Right lobe of liver (tissue), 6 donors: ENCODE measurements around the gene TGFBR1. TPM values are rescaled to one million over a fixed set of nuclear protein-coding genes. Genes with fewer than 3 reads are reported as not detected.

Source experiments
- ATAC-seq, 4 donors: fragments of 200-7000 bp; cut with Tn5 transposase; one replicate each; pipeline ENCODE4 v1.9.1; 2020; ENCODE audit warnings: mild to moderate bottlenecking in 4 of 4, moderate library complexity in 4 of 4
- DNase-seq, 3 donors: peaks; one replicate each; pipeline ENCODE4 v3.0.0-alpha.2; 2020
- H3K27ac ChIP-seq, 3 donors: fragments of 200-600 bp; one replicate each; pipeline ENCODE4 v1.8.0; 2022
- H3K27me3 ChIP-seq, 2 donors: fragments of 200-600 bp; one replicate each; pipeline ENCODE4 v1.8.0; 2022
- H3K36me3 ChIP-seq, 4 donors: fragments of 200-600 bp; sonication (generic) in 1 of 4; one replicate each; pipeline versions ENCODE4 v1.5.1 to v1.8.0; 2017 to 2022; ENCODE audit warnings: control low read depth in 1 of 4
- H3K4me1 ChIP-seq, 4 donors: fragments of 200-600 bp; sonication (generic) in 1 of 4; one replicate each; pipeline versions ENCODE4 v1.5.1 to v1.8.0; 2017 to 2022; ENCODE audit warnings: control low read depth in 1 of 4
- H3K4me3 ChIP-seq, 3 donors: fragments of 200-600 bp; one replicate each; pipeline ENCODE4 v1.8.0; 2022
- H3K9me3 ChIP-seq, 4 donors: fragments of 200-600 bp; sonication (generic) in 1 of 4; one replicate each; pipeline versions ENCODE4 v1.5.1 to v1.8.0; 2017 to 2022; ENCODE audit warnings: control low read depth in 1 of 4
- POLR2A ChIP-seq: fragments of 450-650 bp; IDR thresholded peaks from one replicate; pipeline ENCODE4 v1.6.1; 2017; ENCODE audit warnings: antibody characterized with exemption, mild to moderate bottlenecking
- WGBS: methylation state at CpG from one replicate; pipeline ENCODE4 v1.1.6; 2018; ENCODE audit warnings: low coverage, low lambda C conversion rate; ENCODE audit not compliant: insufficient coverage; ENCODE audit errors: missing lambda C conversion rate; 5-methylcytosine and 5-hydroxymethylcytosine counted together
- intact Hi-C, 2 donors: fragments of 100-400 bp; cut with DNase I; formaldehyde crosslinking; loops; one replicate each; pipeline versions ENCODE4 v1.11.2 to v1.14.1; 2022
- total RNA-seq, 6 experiments: library from RNA; depleted of rRNA in 2 of 6; stranded (reverse); fragments of >200 nt in 2 of 6; fragmentation: NEBNext Ultra II Directional in 3 of 6; extraction: Animal tissue kit (Norgen Biotek cat#: 25700) in 3 of 6; gene quantifications; one replicate each; pipeline versions ENCODE4 v1.1.0 to v1.2.4, GENCODE V29; 2016 to 2023
- TF ChIP-seq, protein P1 (sequence below), 4 donors: fragments of 200-600 bp in 3 of 4; fragments of 450-650 bp in 1 of 4; IDR thresholded peaks; one replicate each; pipeline versions ENCODE4 v1.5.1 to v1.8.0; 2016 to 2022; ENCODE audit warnings: antibody characterized with exemption in 4 of 4, mild to moderate bottlenecking in 2 of 4
- donor health status: DM: no; HTN: yes; CAD: no.
- donor health status: DM: no; HTN: no; CAD: no.
- donor health status: DM: no; HTN: no; CAD: no.
- donor health status: DM: no; HTN: yes; CAD: no.
- donor health status: DM: no; HTN: yes; CAD: no.

Gene TGFBR1
- total RNA-seq, 6 experiments from 2014 or later = 9.6 to 26.4 (median 13.4) TPM

DNA sequence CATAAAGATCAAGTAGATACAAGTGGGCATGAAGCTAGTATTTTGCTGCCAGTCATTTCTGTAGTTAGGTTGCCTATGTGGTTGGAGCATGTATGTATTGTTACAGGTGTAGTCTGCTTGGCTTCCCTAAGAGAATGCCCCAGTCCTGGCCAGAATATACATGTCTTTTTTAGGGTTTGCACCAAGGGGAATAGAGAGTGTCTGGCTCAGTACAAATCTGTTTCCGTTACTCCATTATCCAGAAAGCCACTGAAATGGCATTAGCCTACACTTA, 23.2 kb downstream of the TGFBR1 start:
- no peaks in the 10 kb centered on the region for H3K36me3 ChIP-seq
- no peak for TF ChIP-seq POLR2A
- TF ChIP-seq, protein P1, sequence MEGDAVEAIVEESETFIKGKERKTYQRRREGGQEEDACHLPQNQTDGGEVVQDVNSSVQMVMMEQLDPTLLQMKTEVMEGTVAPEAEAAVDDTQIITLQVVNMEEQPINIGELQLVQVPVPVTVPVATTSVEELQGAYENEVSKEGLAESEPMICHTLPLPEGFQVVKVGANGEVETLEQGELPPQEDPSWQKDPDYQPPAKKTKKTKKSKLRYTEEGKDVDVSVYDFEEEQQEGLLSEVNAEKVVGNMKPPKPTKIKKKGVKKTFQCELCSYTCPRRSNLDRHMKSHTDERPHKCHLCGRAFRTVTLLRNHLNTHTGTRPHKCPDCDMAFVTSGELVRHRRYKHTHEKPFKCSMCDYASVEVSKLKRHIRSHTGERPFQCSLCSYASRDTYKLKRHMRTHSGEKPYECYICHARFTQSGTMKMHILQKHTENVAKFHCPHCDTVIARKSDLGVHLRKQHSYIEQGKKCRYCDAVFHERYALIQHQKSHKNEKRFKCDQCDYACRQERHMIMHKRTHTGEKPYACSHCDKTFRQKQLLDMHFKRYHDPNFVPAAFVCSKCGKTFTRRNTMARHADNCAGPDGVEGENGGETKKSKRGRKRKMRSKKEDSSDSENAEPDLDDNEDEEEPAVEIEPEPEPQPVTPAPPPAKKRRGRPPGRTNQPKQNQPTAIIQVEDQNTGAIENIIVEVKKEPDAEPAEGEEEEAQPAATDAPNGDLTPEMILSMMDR (IDR thresholded peaks at IDR 0.05) = no peak
- intact Hi-C loops = no loop called here
- DNase-seq (no peak), ATAC-seq (no peak)
- no peaks in the 10 kb centered on the region for H3K27me3 ChIP-seq
- 88% methylated on average over 1 of the region's 1 CpG for WGBS
- no peaks in the 10 kb centered on the region for H3K9me3 ChIP-seq
- no peak overlapping the region for H3K4me3 ChIP-seq
- H3K4me1 ChIP-seq = no peaks in the 10 kb centered on the region
- no peak overlapping the region for H3K27ac ChIP-seq

DNA sequence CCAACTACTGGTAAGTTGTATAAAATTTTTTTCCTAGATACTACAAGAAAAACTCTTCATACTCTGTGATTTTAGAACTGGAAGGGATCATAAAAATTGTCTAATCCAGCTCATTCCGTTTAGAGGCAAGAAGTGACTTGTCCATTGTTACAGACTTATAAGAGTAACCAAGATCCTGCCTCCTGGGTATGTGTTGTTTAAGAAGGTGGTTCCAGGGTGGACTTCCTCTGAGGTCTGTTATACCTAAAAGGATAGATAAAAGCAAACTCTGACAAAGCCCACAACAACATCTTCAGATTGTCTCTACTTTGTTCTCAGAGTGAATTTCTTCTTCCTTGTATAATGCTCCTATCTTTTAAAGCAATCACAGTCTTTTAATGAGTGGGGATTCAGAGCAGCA, 24.2 kb downstream of the TGFBR1 start:
- WGBS = 87% methylated on average over 1 of the region's 1 CpG
- Histone ChIP-seq H3K27me3 (no peaks in the 10 kb centered on the region), H3K36me3 (no peaks in the 10 kb centered on the region), H3K9me3 (no peaks in the 10 kb centered on the region), H3K4me3 (no peak overlapping the region), H3K4me1 (no peaks in the 10 kb centered on the region), H3K27ac (no peak overlapping the region)
- no peak for ATAC-seq
- TF ChIP-seq POLR2A = no peak
- intact Hi-C loops = no loop called here
- DNase-seq = no peak

DNA sequence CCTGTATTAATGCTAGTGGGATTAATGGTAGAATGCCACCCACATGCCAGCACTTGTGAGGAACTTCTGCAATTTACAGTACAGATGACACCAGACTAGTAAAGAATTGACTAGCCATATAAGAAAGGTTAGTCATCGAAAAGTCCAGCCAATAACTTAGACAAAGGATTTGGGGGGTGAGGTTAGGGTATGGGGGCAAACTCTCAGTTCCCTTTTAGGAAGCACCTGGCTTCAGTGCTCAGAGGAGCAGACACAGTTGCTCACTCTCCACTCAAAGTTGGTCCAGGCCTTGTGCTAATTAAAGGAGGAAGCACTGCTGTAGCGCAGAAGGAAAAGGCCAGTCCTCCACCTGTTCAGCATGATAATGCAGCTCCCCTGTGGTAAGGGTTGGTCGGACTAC, 25.2 kb downstream of the TGFBR1 start:
- no peaks in the 10 kb centered on the region for H3K27me3 ChIP-seq
- H3K36me3 ChIP-seq = no peaks in the 10 kb centered on the region
- no peak overlapping the region for H3K4me3 ChIP-seq
- no peaks in the 10 kb centered on the region for H3K9me3 ChIP-seq
- no peak for ATAC-seq
- no peak for DNase-seq
- 92% methylated on average over 2 of the region's 3 CpGs for WGBS
- H3K4me1 ChIP-seq = no peaks in the 10 kb centered on the region
- TF ChIP-seq POLR2A = no peak
- TF ChIP-seq, protein P1 (IDR thresholded peaks at IDR 0.05) = no peak
- no peak overlapping the region for H3K27ac ChIP-seq
- intact Hi-C loops = no loop called here

- Histone ChIP-seq H3K4me3 (no peak overlapping the region), H3K36me3 (no peaks in the 10 kb centered on the region), H3K9me3 (no peaks in the 10 kb centered on the region), H3K27me3 (no peaks in the 10 kb centered on the region), H3K27ac (no peak overlapping the region), H3K4me1 (no peaks in the 10 kb centered on the region)
- no peak for DNase-seq
- TF ChIP-seq, protein P1 (IDR thresholded peaks at IDR 0.05) = no peak
- TF ChIP-seq POLR2A = no peak
- intact Hi-C loops = no loop called here
- ATAC-seq = no peak
- WGBS = 75% methylated on average over 2 of the region's 2 CpGs
Measured at GRCh38 chr9:99133145-99133544, 28.2 kb downstream of the TGFBR1 start.

GRCh38 chr9:99134893-99135341, 30.0 kb downstream of the TGFBR1 start:
- H3K36me3 ChIP-seq = no peaks in the 10 kb centered on the region
- no peaks in the 10 kb centered on the region for H3K27me3 ChIP-seq
- intact Hi-C loops = no loop called here
- H3K9me3 ChIP-seq = no peaks in the 10 kb centered on the region
- ATAC-seq = no peak
- H3K4me1 ChIP-seq = no peaks in the 10 kb centered on the region
- no peak for TF ChIP-seq POLR2A
- TF ChIP-seq, protein P1 (IDR thresholded peaks at IDR 0.05) = no peak
- H3K27ac ChIP-seq = no peak overlapping the region
- H3K4me3 ChIP-seq = no peak overlapping the region
- no peak for DNase-seq
